Kidney (tissue), 14 donors: ENCODE data around the gene RGS7BP. TPM values are rescaled to one million over a fixed set of nuclear protein-coding genes. Genes with fewer than 3 reads are reported as not detected.
A peak's percentile ranks its signal among the peaks of the same experiment; 100 is the strongest.

Experiments used
- DNase-seq, 5 donors: peaks; one replicate each; pipeline ENCODE4 v3.0.0-alpha.2; 2013 to 2020
- FAIRE-seq: peaks from 2 replicates; lab custom pipeline; 2012; peaks lifted over from hg19 to GRCh38; lab: Jason Lieb, UNC
- H3K27ac ChIP-seq, 2 donors: one replicate each; pipeline ENCODE4 v1.7.0; 2013; ENCODE audit warnings: low read depth in 2 of 2, low read length in 2 of 2, inconsistent platforms in 1 of 2
- H3K27me3 ChIP-seq: one replicate; pipeline ENCODE4 v1.7.1; 2013; ENCODE audit warnings: low read length, inconsistent platforms; ENCODE audit not compliant: control insufficient read depth, insufficient read depth
- H3K36me3 ChIP-seq, 3 donors: one replicate each; pipeline versions ENCODE4 v1.7.0 to v1.7.1; 2013; ENCODE audit warnings: low read length in 3 of 3, control low read depth in 1 of 3, inconsistent platforms in 1 of 3; ENCODE audit not compliant: insufficient read depth in 3 of 3, control insufficient read depth in 2 of 3
- H3K4me1 ChIP-seq, 3 donors: one replicate each; pipeline versions ENCODE4 v1.7.0 to v1.7.1; 2013; ENCODE audit warnings: low read length in 3 of 3, inconsistent platforms in 1 of 3, low read depth in 1 of 3; ENCODE audit not compliant: control insufficient read depth in 2 of 3, insufficient read depth in 2 of 3
- H3K4me3 ChIP-seq, 3 donors: one replicate each; pipeline versions ENCODE4 v1.7.0 to v1.8.1; 2013; ENCODE audit warnings: low read length in 3 of 3, control low read depth in 1 of 3, inconsistent platforms in 1 of 3
- H3K9ac ChIP-seq, 3 donors: one replicate each; pipeline versions ENCODE4 v1.7.0 to v1.7.1; 2013; ENCODE audit warnings: low read length in 3 of 3, control low read depth in 1 of 3, inconsistent platforms in 1 of 3
- H3K9me3 ChIP-seq, 3 donors: one replicate each; pipeline versions ENCODE4 v1.7.0 to v1.7.1; 2013; ENCODE audit warnings: low read length in 3 of 3, control low read depth in 1 of 3, inconsistent platforms in 1 of 3; ENCODE audit not compliant: control insufficient read depth in 2 of 3, insufficient read depth in 1 of 3
- intact Hi-C: fragments of 100-400 bp; cut with DNase I; formaldehyde crosslinking; loops from one replicate; pipeline ENCODE4 v1.11.1; 2022
- polyA plus RNA-seq: library from polyadenylated mRNA; stranded (reverse); fragments of 350-450 nt; fragmentation: Illumina TruSeq; extraction: RNeasy Lipid Tissue Mini Kit (QIAGEN cat#74804); gene quantifications from one replicate; pipeline ENCODE4 v1.2.3, GENCODE V29; 2014; ENCODE audit warnings: low read depth, low replicate concordance; ENCODE audit not compliant: insufficient read depth
- total RNA-seq: library from RNA; stranded (reverse); fragmentation: NEBNext Ultra II Directional; extraction: Animal tissue kit (Norgen Biotek cat#: 25700); gene quantifications from one replicate; pipeline ENCODE4 v1.2.1, GENCODE V29; 2021
- TF ChIP-seq, protein P1 (sequence below): IDR thresholded peaks from 3 replicates; pipeline ENCODE4 v1.5.1; 2012; ENCODE audit warnings: mild to moderate bottlenecking, moderate library complexity, borderline replicate concordance; ENCODE audit not compliant: insufficient read depth; ENCODE audit errors: extremely low read depth
- donor health status: control.
- donor health status: control.
- donor health status: control.
- donor health status: control.
- donor health status: control.
- donor health status: DM: yes; HTN: yes; CAD: no.
- donor health status: Normal renal cell carcinoma (clear cell type).

RGS7BP gene
- total and polyA plus RNA-seq, 2 donors from 2014 or later, result 0.39 to 10.7 TPM

DNA sequence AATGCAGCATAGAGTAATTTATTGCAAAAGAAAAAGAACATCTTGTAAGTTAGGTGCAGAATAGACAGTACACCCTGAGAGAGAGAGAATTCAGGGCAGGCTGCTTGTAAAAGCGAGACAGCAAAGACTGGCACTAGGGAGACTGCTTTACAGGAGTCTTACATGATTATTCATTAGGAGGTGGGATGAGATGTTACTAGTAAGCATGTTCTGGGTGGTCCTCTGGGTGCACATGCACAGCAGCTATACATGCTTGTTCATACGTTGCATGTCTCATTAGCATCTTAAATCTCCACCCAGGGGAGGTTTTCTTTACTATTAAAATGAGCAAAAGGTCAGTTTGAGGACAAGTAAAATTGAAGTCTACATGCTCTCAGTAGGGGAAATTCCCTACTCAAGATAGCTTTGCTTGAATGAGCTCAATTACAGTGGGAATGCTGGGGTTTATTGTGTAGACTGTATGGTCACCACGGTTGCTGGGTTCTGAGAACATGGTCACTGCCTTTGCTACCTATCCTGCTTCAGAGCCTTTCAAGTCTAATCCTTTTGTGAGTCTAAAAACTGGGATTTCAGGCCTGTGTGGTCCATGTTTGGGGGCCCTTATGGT is 60.6 kb downstream of the RGS7BP start:
- no peaks in the 10 kb centered on the region for H3K9me3 ChIP-seq
- no peaks in the 10 kb centered on the region for H3K36me3 ChIP-seq
- no peak overlapping the region for H3K4me3 ChIP-seq
- no peak overlapping the region for H3K9ac ChIP-seq
- H3K4me1 ChIP-seq, result peaks cover 0 to 2% (median 0%) of the 10 kb centered on the region in 3 donors
- DNase-seq (peak in 3 of 5 donors; percentile 42 to 82 (median 76)), FAIRE-seq (no peak)
- intact Hi-C loops, result no loop called here
- no peak overlapping the region for H3K27ac ChIP-seq
- no peaks in the 10 kb centered on the region for H3K27me3 ChIP-seq
- TF ChIP-seq, protein P1, sequence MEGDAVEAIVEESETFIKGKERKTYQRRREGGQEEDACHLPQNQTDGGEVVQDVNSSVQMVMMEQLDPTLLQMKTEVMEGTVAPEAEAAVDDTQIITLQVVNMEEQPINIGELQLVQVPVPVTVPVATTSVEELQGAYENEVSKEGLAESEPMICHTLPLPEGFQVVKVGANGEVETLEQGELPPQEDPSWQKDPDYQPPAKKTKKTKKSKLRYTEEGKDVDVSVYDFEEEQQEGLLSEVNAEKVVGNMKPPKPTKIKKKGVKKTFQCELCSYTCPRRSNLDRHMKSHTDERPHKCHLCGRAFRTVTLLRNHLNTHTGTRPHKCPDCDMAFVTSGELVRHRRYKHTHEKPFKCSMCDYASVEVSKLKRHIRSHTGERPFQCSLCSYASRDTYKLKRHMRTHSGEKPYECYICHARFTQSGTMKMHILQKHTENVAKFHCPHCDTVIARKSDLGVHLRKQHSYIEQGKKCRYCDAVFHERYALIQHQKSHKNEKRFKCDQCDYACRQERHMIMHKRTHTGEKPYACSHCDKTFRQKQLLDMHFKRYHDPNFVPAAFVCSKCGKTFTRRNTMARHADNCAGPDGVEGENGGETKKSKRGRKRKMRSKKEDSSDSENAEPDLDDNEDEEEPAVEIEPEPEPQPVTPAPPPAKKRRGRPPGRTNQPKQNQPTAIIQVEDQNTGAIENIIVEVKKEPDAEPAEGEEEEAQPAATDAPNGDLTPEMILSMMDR, result no peak

DNA sequence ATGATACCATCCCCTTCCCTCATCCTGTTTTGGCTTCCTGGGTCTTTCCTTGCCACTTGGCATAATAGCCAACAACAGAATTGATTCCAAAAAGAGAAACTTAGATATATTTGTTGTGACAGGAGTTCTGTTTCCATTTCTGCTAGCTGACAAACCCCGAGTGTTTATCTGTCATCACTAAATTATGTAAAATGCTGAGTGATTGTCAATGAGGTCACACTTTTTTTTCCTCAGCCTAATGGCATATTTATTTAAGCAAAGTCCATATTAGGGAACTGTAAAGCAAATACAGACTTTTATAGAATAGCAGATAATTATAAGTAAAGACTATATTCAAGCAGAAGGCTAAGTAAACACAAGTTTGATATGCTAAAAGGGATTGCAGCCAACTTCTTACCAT is 64.0 kb downstream of the RGS7BP start:
- DNase-seq (no peak), FAIRE-seq (no peak)
- Histone ChIP-seq H3K4me1 (no peaks in the 10 kb centered on the region), H3K9ac (no peak overlapping the region), H3K27ac (no peak overlapping the region), H3K4me3 (no peak overlapping the region), H3K9me3 (no peaks in the 10 kb centered on the region), H3K27me3 (no peaks in the 10 kb centered on the region), H3K36me3 (no peaks in the 10 kb centered on the region)
- TF ChIP-seq, protein P1, result no peak
- intact Hi-C loops, result no loop called here

DNA sequence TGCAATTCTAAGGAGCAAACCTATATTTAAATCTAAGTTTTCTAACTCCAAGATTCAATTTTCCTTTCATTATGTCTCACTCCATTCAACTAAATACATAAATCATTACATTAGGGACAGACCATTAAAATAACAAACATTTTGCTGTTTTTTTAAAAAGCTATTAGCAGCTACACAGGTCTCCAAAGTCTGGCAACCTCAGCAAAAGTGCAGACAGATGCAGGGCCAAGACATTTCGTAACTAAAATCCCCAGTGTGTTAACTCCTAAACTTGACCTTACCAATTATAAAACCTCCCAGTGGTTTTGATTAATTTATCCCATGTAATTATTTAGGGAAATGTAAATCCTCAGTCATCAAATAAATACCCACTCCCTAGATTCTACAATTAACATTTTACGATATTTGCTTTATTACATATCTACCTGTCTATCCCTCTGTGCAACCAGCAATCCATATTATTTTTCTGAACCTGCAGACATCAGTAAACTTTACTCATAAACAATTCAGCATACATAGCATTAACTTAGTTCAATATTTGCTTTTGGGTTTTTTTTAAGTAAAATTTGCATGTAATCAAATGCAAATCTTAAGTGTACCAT is 64.7 kb downstream of the RGS7BP start:
- TF ChIP-seq, protein P1, result no peak
- Histone ChIP-seq H3K36me3 (no peaks in the 10 kb centered on the region), H3K9me3 (no peaks in the 10 kb centered on the region), H3K4me3 (no peak overlapping the region), H3K27me3 (no peaks in the 10 kb centered on the region), H3K27ac (no peak overlapping the region), H3K9ac (no peak overlapping the region), H3K4me1 (no peaks in the 10 kb centered on the region)
- DNase-seq (no peak), FAIRE-seq (no peak)
- intact Hi-C loops, result no loop called here
